NCI-H1417 (cell line): ENCODE data around the gene CCDC50.

Experiments
- DNase-seq, 3 experiments: peaks; one replicate each; lab custom pipeline; 2025; lab: John Stamatoyannopoulos, UW

Gene CCDC50

DNA sequence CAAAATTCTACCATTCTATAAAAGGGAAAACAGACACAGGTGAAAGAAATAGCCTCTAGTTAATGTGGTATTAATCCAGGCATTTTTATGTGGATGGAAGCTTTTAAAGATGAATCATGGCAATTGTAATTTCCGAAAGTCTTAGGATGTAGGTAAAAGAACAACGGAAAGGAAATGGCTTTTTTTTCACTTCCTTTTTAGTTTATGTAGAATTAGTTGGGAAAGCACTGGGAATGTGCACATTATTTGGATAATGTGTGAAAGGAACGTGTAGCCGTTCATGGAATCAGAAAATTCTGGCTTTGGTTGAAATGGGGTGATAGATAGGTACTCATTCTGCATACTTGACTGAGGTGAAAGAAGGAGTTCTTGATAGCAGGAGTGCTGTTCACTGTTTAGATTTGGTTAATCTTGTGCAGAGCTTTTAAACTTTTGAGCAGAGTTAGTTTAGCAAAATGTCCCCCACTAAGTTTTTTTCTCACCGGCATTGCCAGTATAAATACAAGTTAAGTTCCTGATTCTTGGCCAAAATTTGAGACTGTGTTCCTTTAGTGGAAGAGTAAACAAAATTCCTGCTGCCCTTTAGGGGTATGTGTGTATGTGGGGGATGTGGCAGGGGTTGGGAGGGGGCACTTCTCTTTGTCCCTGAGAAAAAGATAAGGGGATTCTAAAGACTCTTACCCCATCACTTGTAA, 21.3 kb downstream of the CCDC50 start:
- no peak for DNase-seq

DNA sequence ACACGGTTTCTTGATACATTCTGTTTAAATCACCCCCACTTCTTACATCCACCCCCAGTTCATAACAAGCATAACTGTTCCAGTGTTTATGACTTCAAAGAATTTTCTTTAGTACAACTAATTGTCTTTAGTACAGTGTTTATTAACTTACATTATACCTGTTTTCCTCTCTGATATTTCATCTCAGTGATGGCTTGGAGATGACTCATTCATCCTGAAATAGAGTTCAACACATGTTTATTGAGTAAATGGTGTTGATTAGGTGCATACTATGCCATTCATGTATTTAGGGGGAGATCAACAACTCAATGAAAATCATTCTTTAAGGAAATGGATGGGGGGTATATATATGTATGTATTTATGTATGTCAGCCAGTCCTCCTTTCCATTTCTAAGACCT, 22.8 kb downstream of the CCDC50 start:
- DNase-seq = no peak

GRCh38 chr3:191353022-191353777, 24.0 kb downstream of the CCDC50 start:
- DNase-seq = no peak

DNA sequence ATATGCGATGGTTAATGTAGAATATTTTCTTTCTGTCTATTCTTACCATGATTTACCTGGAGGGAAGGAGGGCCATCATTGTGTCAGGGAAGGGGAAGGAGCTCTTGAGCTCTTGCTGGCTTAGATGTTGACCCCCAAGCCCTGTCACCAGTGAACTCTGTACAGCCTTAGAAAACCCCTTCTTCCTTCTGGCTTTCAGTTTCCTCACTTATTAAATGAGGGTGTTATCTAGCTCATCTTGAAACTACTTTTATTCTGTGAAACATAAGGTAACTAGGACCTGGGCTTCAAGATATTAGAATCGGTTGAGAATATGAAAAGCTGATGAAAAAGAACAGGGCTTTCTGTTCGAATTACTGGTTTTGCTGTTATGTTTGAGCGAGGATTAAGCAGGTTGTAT, 26.2 kb downstream of the CCDC50 start:
- no peak for DNase-seq

DNA sequence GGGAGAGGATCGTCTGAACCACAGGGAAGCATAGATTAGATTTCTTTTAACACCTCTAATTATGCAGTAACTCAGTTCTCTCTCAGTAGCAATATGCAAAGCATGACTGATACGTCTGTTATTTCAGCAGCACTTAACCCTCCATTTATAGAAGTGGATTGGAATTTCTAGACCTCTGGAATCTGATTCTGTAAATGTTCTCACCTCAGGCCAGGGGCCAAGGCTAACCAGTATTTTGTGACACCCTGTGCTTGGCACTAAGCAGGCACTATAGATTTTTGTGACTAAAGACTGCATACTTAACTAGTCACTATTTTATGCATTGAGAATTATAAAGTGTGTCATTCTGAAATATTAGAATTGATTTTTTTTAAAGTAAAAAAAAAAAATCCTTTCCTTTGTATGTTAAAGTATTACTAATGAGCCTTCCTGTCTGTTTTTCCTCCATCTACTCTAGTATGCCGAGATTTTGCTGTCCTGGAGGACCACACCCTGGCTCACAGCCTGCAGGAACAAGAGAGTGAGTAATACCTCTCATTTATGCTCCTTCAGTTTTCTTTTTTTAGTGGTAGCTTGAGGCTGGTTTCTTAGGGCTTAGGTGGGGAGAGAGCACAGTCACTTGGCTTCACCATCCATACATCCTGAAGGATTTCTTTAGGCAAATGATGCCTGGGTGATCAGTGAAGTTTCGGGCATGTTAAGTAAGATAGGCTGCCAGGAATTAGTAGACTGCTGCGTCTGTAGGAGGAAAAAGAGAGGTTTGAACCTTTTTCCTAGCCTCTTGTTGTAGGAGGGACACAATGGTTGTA, 27.6 kb downstream of the CCDC50 start:
- peak in 1 of 3 experiments; percentile 26 for DNase-seq

DNA sequence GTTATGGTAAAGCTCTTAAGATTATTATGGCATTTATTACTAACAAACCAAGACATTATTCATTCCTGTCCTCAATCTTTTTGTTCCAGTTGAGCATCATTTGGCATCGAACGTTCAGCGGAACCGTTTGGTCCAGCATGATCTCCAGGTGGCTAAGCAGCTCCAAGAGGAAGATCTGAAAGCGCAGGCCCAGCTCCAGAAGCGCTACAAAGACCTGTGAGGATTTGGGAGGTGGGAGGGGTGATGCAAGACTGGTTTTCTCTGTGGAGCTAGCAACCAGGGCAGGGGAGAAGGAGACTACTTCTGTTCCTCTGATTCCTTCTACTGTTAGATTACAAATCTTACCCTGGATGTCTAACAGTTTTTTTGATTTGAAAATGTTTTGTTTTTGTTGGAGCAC, 28.7 kb downstream of the CCDC50 start:
- no peak for DNase-seq

- no peak for DNase-seq
Measured at GRCh38 chr3:191358929-191359328, 29.7 kb downstream of the CCDC50 start.

DNA sequence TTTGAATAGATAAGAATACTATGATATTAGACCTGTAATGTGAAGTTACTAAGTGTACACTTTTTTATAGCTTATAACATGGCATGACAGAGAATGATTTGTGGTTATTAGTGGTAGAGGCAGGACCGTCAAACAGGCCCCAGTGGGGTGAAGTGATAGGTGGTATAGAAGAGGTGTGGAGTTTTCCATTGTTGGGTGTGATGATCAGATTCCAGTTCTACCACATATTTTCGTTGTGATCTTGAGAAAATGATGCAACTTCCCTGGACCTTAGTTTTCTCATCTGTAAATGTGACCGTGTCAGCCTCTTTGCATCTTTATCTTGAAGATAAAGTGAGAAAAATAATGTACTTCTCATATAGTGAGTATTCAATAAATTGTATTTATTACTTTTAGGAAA, 31.4 kb downstream of the CCDC50 start:
- no peak for DNase-seq

DNA sequence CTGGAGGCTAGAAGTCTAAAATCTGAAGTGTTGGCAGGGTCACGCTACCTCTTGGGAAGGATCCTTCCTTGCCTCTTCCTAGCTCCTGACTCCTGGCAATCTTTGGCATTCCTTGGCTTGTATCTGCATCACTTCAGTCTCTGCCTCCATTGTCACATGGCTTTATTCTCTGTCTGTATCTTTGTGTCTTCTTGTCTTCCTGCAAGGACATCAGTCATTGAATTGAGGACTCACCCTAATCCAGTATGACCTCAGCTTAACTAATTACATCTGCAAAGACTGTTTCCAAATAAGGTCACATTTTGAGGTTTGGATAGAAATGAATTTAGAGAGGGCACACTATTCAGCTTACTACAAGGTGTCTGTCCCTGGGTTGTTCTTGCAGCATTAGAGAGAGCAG, 32.3 kb downstream of the CCDC50 start:
- DNase-seq = no peak

GRCh38 chr3:191362037-191362436, 32.8 kb downstream of the CCDC50 start:
- DNase-seq = peak in 1 of 3 experiments; percentile 5

DNA sequence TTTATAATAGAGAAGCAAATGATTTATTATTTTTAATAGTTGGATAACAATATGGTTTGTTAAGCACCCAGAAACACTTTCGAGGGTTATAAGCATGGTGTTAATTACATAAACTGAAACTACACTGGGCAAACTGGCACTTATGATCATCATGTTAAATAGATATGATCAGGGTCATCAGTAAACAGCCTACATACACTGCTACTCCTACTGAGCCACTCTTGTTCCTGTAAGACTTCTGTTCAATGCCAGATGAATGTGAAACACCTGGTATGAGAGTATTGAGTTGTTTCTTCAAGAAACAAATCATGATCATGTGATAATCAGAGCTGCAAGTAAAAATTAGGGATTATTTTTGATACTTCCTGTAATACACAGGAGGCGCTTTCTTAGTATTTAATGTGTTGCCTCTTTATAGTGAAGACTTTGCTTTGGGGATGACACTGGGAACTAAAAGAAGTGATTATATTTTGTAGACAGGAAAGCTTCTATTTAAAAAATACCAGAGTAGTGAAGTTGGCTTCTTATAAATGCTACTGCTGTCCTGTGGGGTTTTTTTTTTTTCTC, 33.4 kb downstream of the CCDC50 start:
- DNase-seq = no peak

DNA sequence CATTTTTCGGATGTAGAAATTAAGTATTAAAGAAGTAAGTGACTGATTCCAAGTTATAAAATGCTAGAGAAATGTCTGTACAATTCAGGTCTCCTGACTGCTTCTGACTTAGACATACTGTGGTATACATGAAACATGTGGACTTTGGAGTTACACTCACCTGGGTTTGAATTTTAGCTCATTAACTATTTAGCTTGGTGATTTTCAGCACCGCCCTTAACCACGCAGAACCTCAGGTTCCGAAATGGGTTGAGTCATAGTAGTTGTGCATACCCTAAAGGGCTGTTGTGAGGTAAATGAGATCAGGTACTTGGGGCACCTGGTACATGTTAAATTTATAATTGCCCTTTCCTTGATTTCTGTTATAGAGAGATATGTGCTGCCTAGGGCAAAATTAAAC, 34.0 kb downstream of the CCDC50 start:
- no peak for DNase-seq

DNA sequence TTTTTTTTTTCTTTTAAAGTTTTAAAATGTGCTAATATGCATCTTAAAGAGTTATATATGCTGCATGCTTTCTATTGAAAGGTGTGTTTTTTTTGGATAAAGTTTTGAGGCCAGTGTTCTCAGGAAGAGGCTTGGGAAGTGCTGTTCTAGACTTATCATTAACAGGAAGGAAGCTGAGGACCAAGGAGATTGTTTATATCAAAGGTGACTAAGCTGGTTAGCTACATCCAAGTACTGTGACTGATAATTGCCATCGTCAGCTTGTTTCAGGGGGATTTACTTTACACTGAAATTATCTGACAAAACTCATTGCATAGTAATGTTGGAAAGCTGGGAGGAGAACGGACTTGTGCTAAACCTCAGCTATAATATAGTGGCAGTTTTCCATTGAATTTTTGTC, 37.5 kb downstream of the CCDC50 start:
- DNase-seq = peak in 1 of 3 experiments; percentile 11

- no peak for DNase-seq
Measured at GRCh38 chr3:191368755-191369615, 39.8 kb downstream of the CCDC50 start.

GRCh38 chr3:191369616-191370010, 40.4 kb downstream of the CCDC50 start:
- DNase-seq = no peak

GRCh38 chr3:191372122-191372521, 42.9 kb downstream of the CCDC50 start:
- no peak for DNase-seq

DNA sequence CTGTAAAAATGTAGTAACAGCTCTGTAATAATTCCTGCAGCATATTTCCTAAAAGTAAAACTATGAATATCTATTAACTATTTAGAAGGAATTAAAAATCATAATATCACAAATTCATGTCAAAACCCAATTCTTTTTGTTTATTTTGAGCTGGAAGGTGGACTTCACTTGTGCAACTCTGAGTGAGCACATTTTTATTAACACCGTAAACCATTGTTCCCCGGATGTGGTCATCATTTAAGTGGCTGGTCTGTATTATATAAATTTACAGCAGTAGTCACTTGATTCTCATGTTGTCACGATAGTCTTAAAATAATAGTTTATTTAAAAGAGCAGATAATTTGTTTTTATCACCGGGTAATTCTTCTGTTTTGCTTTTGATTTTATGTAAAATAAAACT, 44.1 kb downstream of the CCDC50 start:
- DNase-seq = no peak

GRCh38 chr3:191376516-191377141, 47.4 kb downstream of the CCDC50 start:
- no peak for DNase-seq

- DNase-seq = no peak
Measured at GRCh38 chr3:191378142-191378812, 49.1 kb downstream of the CCDC50 start.

- DNase-seq = no peak
Measured at GRCh38 chr3:191379446-191379845, 50.3 kb downstream of the CCDC50 start.
